Dermis blood vessel endothelial cell (primary cell): ENCODE results near the gene RLN3. TPM values are rescaled to one million over a fixed set of nuclear protein-coding genes. Genes with fewer than 3 reads are reported as not detected.
"Not testable (repeated sequence)": the region's sequence is repeated elsewhere in the genome, so short reads cannot be mapped to it uniquely, and the experiment has no call there.

Experiments used
- DNase-seq: peaks from one replicate; pipeline ENCODE4 v3.0.0; 2010
- total RNA-seq: library from RNA; depleted of rRNA; stranded (reverse); fragments of >200 nt; gene quantifications from 2 replicates; pipeline ENCODE4 v1.2.3, GENCODE V29; 2014

The RLN3 gene
- total RNA-seq, 1 donor from 2014 or later, result not detected

- peak; percentile 34 for DNase-seq
These were observed 32.8 kb upstream of the RLN3 start for GRCh38 chr19:13995017-13995728.

- no peak for DNase-seq
These were observed 31.8 kb upstream of the RLN3 start for GRCh38 chr19:13995878-13996765.

- DNase-seq, result no peak
These were observed 30.9 kb upstream of the RLN3 start for GRCh38 chr19:13996928-13997630.

- no peak for DNase-seq
These were observed 30.4 kb upstream of the RLN3 start for GRCh38 chr19:13997631-13997962.

GRCh38 chr19:13998426-13998825 is 29.5 kb upstream of the RLN3 start:
- DNase-seq, result no peak

- DNase-seq, result no peak
These were observed 28.9 kb upstream of the RLN3 start for GRCh38 chr19:13999085-13999484.

GRCh38 chr19:14000691-14001375 is 27.1 kb upstream of the RLN3 start:
- DNase-seq, result no peak

- DNase-seq, result no peak
These were observed 25.2 kb upstream of the RLN3 start for GRCh38 chr19:14002571-14003250.

- DNase-seq, result peak; percentile 40
These were observed 24.5 kb upstream of the RLN3 start for GRCh38 chr19:14003251-14004055.

GRCh38 chr19:14004619-14005348 is 23.2 kb upstream of the RLN3 start:
- DNase-seq, result peak; percentile 61

GRCh38 chr19:14005349-14006084 is 22.4 kb upstream of the RLN3 start:
- DNase-seq, result peak; percentile 94

- peak; percentile 100 for DNase-seq
These were observed 21.7 kb upstream of the RLN3 start, which contains the start of gene RFX1 for GRCh38 chr19:14006085-14006765. Gene RFX1, minus strand, starts transcription at chr19:14006320. Its CDS starts 12,477 bp downstream, at chr19:13993843.

GRCh38 chr19:14006766-14007562 is 21.0 kb upstream of the RLN3 start:
- DNase-seq, result no peak

GRCh38 chr19:14012378-14012915 is 15.5 kb upstream of the RLN3 start:
- DNase-seq, result no peak

GRCh38 chr19:14015524-14016035 is 12.4 kb upstream of the RLN3 start:
- DNase-seq, result no peak

GRCh38 chr19:14019100-14019499 is 8.8 kb upstream of the RLN3 start:
- DNase-seq, result no peak

GRCh38 chr19:14019739-14020138 is 8.2 kb upstream of the RLN3 start:
- DNase-seq, result not testable (repeated sequence)

GRCh38 chr19:14021474-14021873 is 6.5 kb upstream of the RLN3 start:
- DNase-seq, result no peak
